ENCODE results near the gene IQCK.

IQCK gene

DNA sequence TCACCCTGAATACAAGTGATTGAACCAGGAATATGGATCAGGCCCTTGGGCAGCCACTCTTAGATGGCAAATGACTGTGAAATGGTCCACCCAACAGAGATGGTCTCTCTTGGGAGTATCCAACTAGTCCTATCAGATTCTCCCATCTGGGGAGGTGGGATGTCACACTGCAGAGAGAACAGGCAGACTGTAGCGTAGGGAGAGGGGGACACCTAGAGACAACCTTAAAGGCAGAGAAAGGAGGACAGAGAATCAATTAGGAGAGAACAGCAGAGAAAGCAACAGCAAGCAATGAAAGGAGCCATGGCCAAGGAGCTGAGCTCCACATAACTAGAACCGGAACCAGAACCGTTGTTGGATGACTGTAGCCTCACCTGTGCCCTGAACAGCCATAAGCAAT lies 37.2 kb downstream of the IQCK start:
- Histone ChIP-seq H3K4me1 (ENCODE audit: control insufficient read depth in 1 of 2, insufficient read depth in 1 of 2, low read depth in 1 of 2, low read length in 1 of 2) (peaks cover 0 to 7% of the 10 kb centered on the region in 2 experiments), H3K27me3 (peaks cover 17% of the 10 kb centered on the region), H3K27ac (no peak overlapping the region), H3K4me3 (ENCODE audit: low read depth in 1 of 2, low read length in 1 of 2) (no peak overlapping the region), H3K9me3 (no peaks in the 10 kb centered on the region), H3K36me3 (no peaks in the 10 kb centered on the region)
- TF ChIP-seq, protein P1, sequence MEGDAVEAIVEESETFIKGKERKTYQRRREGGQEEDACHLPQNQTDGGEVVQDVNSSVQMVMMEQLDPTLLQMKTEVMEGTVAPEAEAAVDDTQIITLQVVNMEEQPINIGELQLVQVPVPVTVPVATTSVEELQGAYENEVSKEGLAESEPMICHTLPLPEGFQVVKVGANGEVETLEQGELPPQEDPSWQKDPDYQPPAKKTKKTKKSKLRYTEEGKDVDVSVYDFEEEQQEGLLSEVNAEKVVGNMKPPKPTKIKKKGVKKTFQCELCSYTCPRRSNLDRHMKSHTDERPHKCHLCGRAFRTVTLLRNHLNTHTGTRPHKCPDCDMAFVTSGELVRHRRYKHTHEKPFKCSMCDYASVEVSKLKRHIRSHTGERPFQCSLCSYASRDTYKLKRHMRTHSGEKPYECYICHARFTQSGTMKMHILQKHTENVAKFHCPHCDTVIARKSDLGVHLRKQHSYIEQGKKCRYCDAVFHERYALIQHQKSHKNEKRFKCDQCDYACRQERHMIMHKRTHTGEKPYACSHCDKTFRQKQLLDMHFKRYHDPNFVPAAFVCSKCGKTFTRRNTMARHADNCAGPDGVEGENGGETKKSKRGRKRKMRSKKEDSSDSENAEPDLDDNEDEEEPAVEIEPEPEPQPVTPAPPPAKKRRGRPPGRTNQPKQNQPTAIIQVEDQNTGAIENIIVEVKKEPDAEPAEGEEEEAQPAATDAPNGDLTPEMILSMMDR (IDR thresholded peaks at IDR 0.05): no peak

DNA sequence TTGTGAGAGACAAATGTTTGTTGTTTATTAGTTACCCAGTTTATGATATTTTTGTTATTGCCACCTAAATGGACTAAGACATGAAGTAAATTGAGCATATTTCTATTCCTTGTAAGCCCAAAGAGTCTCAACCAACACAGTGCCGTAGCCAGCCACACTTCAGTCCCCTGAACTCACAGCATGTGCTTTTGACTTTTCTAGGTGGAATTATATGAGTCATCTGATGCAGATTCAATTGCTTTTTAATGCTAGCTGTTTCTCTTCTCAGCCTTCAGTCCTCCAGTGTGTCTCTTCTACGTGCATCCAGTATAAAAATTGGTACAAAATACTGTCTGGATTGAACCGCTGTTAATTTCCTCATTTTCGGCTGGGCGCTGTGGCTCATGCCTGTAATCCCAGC lies 39.0 kb downstream of the IQCK start:
- H3K27ac ChIP-seq: no peak overlapping the region
- H3K4me3 ChIP-seq (ENCODE audit: low read depth in 1 of 2, low read length in 1 of 2): no peak overlapping the region
- H3K9me3 ChIP-seq: no peaks in the 10 kb centered on the region
- TF ChIP-seq, protein P1 (IDR thresholded peaks at IDR 0.05): no peak
- peaks cover 0 to 7% of the 10 kb centered on the region in 2 experiments for H3K4me1 ChIP-seq (ENCODE audit: control insufficient read depth in 1 of 2, insufficient read depth in 1 of 2, low read depth in 1 of 2, low read length in 1 of 2)
- H3K36me3 ChIP-seq: no peaks in the 10 kb centered on the region
- peaks cover 17% of the 10 kb centered on the region for H3K27me3 ChIP-seq

DNA sequence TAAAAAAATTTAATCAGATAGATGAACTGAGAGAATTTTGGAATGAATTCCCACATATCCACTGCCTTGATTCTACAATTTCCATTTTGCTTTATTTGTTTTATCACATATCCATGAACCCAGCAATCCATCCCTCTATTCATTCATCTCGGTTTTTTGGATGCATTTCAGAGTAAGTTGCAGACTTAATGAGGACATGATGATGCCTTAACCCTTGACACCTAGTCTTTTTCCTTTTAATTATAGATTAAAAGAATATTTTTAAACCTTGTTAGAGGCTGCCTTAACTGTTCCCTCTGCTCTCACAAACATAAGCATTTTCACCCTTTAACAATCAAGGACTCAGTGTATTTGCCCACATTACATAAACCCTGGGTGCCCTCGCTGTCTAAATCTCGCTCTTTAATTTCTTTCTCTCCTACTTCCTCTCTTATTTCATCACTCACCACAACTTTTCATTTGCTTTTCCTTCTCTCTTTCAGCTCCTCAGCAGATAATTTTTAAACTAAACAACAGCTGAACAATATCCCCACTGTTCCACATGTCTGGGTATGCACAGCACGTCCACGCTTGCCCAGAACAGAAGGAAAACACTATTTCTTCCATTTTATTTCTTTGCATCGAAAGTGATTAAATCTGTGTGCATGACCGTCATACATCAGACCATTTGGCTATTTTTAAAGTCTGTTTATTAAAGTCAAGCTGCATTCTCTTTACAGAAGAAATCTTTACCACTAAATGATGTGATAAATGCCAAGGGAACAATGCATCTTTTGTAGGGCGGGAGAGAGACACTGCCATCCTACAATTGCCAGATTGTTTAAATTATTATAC lies 39.9 kb downstream of the IQCK start:
- H3K9me3 ChIP-seq: no peaks in the 10 kb centered on the region
- peaks cover 0 to 7% of the 10 kb centered on the region in 2 experiments for H3K4me1 ChIP-seq (ENCODE audit: control insufficient read depth in 1 of 2, insufficient read depth in 1 of 2, low read depth in 1 of 2, low read length in 1 of 2)
- no peak overlapping the region for H3K27ac ChIP-seq
- no peaks in the 10 kb centered on the region for H3K36me3 ChIP-seq
- TF ChIP-seq, protein P1 (IDR thresholded peaks at IDR 0.05): no peak
- H3K4me3 ChIP-seq (ENCODE audit: low read depth in 1 of 2, low read length in 1 of 2): no peak overlapping the region
- H3K27me3 ChIP-seq: peaks cover 17% of the 10 kb centered on the region

DNA sequence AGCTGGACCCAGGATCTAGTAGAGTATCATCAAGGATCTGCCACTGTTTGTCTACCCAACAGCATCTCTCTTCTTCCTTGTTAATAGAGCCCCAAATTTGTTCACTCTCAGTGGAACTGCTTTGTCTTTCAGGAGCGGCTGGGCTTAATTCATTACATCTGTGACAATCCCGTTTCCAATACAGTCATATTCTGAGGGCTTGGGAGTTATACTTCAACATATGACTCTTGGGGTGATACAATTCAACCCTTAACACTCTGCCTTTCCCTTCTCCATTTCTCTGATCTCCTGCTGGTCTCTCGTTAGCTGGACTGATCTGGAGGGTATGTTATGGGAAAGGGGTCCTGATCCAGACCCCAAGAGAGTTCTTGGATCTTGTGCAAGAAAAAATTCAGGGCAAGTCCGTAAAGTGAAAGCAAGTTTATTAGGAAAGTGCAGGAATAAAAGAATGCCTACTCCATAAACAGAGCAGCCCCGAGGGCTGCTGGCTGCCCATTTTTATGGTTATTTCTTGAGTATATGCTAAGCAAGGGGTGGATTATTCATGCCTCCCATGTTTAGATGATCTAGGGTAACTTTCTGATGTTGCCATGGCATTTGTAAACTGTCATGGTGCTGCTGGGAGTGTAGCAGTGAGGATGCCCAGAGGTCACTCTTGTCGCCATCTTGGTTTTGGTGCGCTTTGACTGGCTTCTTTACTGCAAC lies 42.4 kb downstream of the IQCK start:
- H3K9me3 ChIP-seq: no peaks in the 10 kb centered on the region
- H3K27ac ChIP-seq: no peak overlapping the region
- no peak overlapping the region for H3K4me3 ChIP-seq (ENCODE audit: low read depth in 1 of 2, low read length in 1 of 2)
- TF ChIP-seq, protein P1 (IDR thresholded peaks at IDR 0.05): no peak
- H3K27me3 ChIP-seq: peaks cover 17% of the 10 kb centered on the region
- no peaks in the 10 kb centered on the region for H3K36me3 ChIP-seq
- peaks cover 0 to 7% of the 10 kb centered on the region in 2 experiments for H3K4me1 ChIP-seq (ENCODE audit: control insufficient read depth in 1 of 2, insufficient read depth in 1 of 2, low read depth in 1 of 2, low read length in 1 of 2)

DNA sequence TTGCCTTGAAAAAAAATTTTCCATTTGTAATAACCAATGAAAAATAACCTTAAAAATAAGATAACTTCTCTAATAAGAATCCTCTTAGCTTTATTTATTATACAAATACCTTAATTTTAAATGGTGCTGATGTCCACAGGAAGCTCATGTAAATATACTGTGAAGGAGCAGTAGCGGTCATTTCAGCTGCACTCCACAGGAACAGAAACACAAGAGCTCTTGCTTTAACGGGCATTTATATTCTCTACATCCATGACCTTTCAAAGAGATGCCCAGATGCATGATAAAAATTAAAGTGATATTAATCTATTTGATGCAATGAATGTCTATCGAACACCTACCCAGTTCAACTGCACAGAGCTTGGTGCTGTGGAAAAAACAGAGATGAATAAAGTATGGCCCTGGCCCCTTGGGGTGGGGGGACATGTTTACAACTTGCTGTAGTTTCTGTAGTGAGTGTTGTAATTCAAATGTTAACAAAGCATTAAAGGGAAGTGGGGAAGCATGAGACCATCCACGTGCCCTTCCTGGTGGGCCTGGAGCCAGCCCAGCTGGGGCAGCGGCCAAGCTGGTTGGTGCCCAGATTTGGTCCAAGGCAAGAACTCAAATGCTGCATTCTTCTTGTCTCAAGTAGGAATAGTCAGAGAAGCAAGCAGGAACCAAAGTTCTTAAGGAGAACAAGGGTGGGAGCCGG lies 47.9 kb downstream of the IQCK start:
- TF ChIP-seq, protein P1 (IDR thresholded peaks at IDR 0.05): no peak
- Histone ChIP-seq H3K27me3 (no peaks in the 10 kb centered on the region), H3K4me1 (ENCODE audit: control insufficient read depth in 1 of 2, insufficient read depth in 1 of 2, low read depth in 1 of 2, low read length in 1 of 2) (no peaks in the 10 kb centered on the region)

More for the DNA sequence above, 47.9 kb downstream of the IQCK start:
- no peaks in the 10 kb centered on the region for H3K36me3 ChIP-seq
- H3K27ac ChIP-seq: no peak overlapping the region
- H3K9me3 ChIP-seq: no peaks in the 10 kb centered on the region
- H3K4me3 ChIP-seq (ENCODE audit: low read depth in 1 of 2, low read length in 1 of 2): no peak overlapping the region

Measured in neutrophil (primary cell).